Cardiac fibroblast (primary cell): ENCODE results near the gene RNF11.
A peak's percentile ranks its signal among the peaks of the same experiment; 100 is the strongest.

Source experiments
- DNase-seq, 2 donors: peaks; one replicate each; pipeline versions ENCODE4 v3.0.0 to v3.0.0-alpha.2; 2010; ENCODE audit warnings: low read depth in 2 of 2
- H3K4me3 ChIP-seq, 2 donors: replicated peaks in 1 of 2; 1 replicate in 1 of 2; 2 replicates in 1 of 2; pipeline ENCODE4 v1.5.1; 2011; ENCODE audit warnings: low read depth in 2 of 2, low read length in 2 of 2, mild to moderate bottlenecking in 2 of 2, moderate library complexity in 1 of 2
- TF ChIP-seq, protein P1 (sequence below): IDR thresholded peaks from one replicate; pipeline ENCODE4 v1.5.1; 2011; ENCODE audit warnings: low read depth, mild to moderate bottlenecking, low read length, inconsistent platforms

RNF11 gene

DNA sequence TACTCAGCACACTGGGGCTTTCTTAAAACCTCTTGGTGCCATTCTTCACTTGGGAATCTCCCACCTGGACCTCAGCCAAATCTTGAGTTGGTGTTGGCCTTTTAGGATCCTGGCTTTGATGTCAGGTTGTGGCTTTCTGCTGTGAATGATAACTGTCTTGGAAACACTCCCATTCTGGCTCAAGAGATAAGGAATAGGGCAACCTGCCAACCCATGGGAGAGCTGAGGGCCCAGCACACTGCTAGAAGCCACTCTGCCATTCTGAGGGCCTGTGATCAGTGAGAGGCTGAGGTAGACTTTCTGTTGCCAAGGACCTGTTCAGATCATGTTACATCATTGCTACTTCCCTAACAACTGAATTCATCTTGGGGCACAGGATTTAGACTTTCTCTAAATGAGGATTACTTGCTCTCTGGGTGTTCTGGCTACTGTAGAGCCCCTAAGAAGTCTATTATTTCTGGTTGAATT, 48.4 kb downstream of the RNF11 start:
- TF ChIP-seq, protein P1, sequence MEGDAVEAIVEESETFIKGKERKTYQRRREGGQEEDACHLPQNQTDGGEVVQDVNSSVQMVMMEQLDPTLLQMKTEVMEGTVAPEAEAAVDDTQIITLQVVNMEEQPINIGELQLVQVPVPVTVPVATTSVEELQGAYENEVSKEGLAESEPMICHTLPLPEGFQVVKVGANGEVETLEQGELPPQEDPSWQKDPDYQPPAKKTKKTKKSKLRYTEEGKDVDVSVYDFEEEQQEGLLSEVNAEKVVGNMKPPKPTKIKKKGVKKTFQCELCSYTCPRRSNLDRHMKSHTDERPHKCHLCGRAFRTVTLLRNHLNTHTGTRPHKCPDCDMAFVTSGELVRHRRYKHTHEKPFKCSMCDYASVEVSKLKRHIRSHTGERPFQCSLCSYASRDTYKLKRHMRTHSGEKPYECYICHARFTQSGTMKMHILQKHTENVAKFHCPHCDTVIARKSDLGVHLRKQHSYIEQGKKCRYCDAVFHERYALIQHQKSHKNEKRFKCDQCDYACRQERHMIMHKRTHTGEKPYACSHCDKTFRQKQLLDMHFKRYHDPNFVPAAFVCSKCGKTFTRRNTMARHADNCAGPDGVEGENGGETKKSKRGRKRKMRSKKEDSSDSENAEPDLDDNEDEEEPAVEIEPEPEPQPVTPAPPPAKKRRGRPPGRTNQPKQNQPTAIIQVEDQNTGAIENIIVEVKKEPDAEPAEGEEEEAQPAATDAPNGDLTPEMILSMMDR: no peak
- H3K4me3 ChIP-seq: no peak overlapping the region
- DNase-seq: peak in 1 of 2 donors; percentile 44

- DNase-seq: no peak
- TF ChIP-seq, protein P1: no peak
- H3K4me3 ChIP-seq: no peak overlapping the region
Measured at GRCh38 chr1:51285055-51285454, 49.0 kb downstream of the RNF11 start.

- TF ChIP-seq, protein P1: no peak
- no peak for DNase-seq
- H3K4me3 ChIP-seq: no peak overlapping the region
Measured at GRCh38 chr1:51287966-51288365, 51.9 kb downstream of the RNF11 start.

DNA sequence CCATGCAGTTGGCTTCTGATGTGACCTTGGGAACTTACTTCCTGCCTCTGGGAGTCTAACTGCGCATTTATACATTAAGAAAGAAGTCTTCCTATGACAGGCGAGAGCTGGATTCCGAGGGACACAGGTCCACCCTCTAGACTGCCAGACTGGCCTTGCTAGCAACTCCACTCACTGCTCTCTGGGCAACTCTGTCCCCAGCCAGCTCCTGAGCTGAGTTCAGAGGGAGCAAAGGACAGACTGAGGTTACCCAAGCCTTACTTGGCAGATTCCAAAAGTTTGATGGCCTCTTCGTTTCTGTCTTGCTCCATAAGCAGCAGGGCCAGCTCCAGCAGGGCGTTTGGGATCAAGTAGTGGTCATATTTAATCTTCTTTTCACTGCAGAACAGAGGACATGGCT, 52.5 kb downstream of the RNF11 start:
- TF ChIP-seq, protein P1: no peak
- no peak overlapping the region for H3K4me3 ChIP-seq
- DNase-seq: no peak

DNA sequence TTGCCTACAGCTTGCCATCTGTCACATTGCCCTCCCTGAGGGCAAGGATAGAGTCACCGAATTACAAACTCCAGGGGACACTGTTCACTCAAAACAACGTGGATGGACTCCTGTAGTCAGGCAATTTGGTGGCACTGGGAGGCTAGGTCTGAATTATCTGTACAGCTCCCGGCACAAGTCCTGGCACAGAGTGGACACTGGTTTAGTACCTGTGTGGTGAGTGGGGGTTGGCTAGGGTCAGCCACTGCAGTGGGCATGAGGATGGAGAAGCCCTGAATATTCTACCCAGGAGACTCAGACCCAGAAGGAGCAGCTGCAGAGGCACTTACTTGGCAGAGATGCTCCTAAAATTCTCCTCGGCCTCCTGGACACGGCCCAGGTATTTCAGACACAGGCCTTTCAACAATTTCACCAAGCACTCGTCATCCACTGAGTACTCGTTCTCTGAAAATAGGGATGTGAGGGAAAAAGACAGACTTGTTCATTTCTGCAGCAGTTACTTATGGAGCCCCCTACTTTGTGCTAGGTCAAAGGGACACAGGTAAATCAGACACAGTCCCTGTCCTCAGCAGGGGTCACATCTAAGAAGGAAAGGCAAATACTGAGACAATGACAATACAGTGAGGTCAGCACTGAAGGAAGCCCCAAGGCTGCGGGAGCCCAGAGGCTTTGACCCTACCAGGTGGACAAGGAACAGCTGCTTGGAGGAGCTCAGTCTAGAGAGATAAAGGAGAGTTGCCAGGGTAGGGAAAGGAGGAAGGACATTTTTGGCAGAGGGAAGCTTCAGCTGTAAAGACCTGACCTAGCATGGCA, 53.8 kb downstream of the RNF11 start:
- H3K4me3 ChIP-seq: no peak overlapping the region
- TF ChIP-seq, protein P1: no peak
- no peak for DNase-seq

- no peak for DNase-seq
- TF ChIP-seq, protein P1: no peak
Measured at GRCh38 chr1:51290489-51290847, 54.4 kb downstream of the RNF11 start.

More at GRCh38 chr1:51290489-51290847, 54.4 kb downstream of the RNF11 start:
- H3K4me3 ChIP-seq: no peak overlapping the region
